Measurements from ENCODE around the gene DIP2B.

The DIP2B gene

DNA sequence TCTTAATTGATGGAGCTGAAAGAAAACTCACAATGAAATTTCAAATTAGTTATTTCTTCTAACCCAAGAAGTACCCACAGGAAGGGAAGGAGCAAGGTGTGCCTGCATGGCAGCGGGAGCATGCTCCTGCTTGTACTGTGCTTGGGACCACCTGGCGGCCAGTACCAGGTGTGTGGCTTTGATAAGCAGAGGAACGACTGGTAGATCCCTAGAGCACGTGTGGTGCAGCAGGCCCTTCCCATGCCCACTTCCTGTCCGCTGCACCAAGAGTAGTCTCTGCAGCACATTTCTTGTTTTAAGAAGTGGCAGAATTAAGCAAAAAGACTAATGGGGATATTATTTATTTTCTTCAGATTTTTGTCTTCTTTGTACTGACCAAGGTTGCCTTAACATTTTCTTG is 136.8 kb downstream of the DIP2B start:
- Histone ChIP-seq H3K27ac (ENCODE audit: low read depth in 2 of 2, low read length in 2 of 2) (no peak overlapping the region), H3K27me3 (ENCODE audit: control insufficient read depth in 2 of 2, insufficient read depth in 2 of 2, low read length in 2 of 2) (no peaks in the 10 kb centered on the region), H3K9me3 (ENCODE audit: control insufficient read depth in 2 of 2, low read length in 2 of 2) (no peaks in the 10 kb centered on the region), H3K9ac (ENCODE audit: low read depth in 1 of 2, low read length in 2 of 2) (no peak overlapping the region), H3K36me3 (ENCODE audit: control insufficient read depth in 2 of 2, insufficient read depth in 2 of 2, low read length in 2 of 2) (peaks cover 7 to 10% of the 10 kb centered on the region in 2 donors), H3K4me1 (ENCODE audit: control insufficient read depth in 2 of 2, insufficient read depth in 2 of 2, low read length in 2 of 2) (no peaks in the 10 kb centered on the region), H3K4me3 (ENCODE audit: low read length in 2 of 2) (no peak overlapping the region)

DNA sequence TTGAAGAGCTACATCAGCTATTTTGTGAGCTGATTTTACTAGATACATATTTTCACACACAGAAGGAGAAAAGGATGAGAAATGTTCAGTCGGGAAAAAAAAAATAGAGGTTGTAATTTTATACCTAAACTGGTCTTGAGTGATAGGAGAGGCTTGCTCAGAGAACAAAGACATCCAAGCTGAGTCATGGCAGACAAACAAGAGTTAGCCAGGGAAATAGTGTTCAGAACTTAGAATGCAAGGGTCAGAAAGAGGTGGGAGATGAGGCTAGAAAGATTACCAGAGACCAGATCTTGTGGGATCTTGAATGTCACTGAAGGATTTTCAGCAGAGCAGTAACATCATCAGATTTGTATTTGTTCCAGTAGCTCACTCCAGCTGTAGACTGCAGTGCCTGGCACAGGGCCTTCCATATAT is 137.3 kb downstream of the DIP2B start:
- H3K27me3 ChIP-seq (ENCODE audit: control insufficient read depth in 2 of 2, insufficient read depth in 2 of 2, low read length in 2 of 2), result no peaks in the 10 kb centered on the region
- H3K27ac ChIP-seq (ENCODE audit: low read depth in 2 of 2, low read length in 2 of 2), result no peak overlapping the region
- H3K4me1 ChIP-seq (ENCODE audit: control insufficient read depth in 2 of 2, insufficient read depth in 2 of 2, low read length in 2 of 2), result no peaks in the 10 kb centered on the region
- H3K4me3 ChIP-seq (ENCODE audit: low read length in 2 of 2), result no peak overlapping the region
- peaks cover 7 to 10% of the 10 kb centered on the region in 2 donors for H3K36me3 ChIP-seq (ENCODE audit: control insufficient read depth in 2 of 2, insufficient read depth in 2 of 2, low read length in 2 of 2)
- H3K9me3 ChIP-seq (ENCODE audit: control insufficient read depth in 2 of 2, low read length in 2 of 2), result no peaks in the 10 kb centered on the region
- no peak overlapping the region for H3K9ac ChIP-seq (ENCODE audit: low read depth in 1 of 2, low read length in 2 of 2)

DNA sequence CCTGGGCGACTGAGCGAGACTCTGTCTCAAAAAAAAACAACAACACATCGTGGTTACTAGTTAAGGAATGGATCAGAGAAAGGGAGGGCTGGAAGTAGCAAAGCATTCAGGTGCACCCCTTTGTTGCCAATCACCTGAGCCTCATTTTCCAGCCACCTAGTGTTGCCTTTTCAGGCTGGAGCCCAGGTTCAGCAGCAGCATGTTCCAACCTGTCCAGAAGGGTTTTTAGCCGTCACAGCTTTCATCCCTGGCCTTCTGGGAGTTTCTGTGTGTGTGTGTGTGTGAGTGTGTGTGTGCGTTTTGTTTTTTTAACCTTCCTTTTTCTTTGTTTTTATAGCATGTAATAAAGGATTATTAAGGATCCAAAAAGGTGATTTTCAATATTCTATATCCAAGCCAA is 138.0 kb downstream of the DIP2B start:
- Histone ChIP-seq H3K4me3 (ENCODE audit: low read length in 2 of 2) (no peak overlapping the region), H3K36me3 (ENCODE audit: control insufficient read depth in 2 of 2, insufficient read depth in 2 of 2, low read length in 2 of 2) (peaks cover 7 to 10% of the 10 kb centered on the region in 2 donors), H3K27me3 (ENCODE audit: control insufficient read depth in 2 of 2, insufficient read depth in 2 of 2, low read length in 2 of 2) (no peaks in the 10 kb centered on the region), H3K9me3 (ENCODE audit: control insufficient read depth in 2 of 2, low read length in 2 of 2) (no peaks in the 10 kb centered on the region), H3K4me1 (ENCODE audit: control insufficient read depth in 2 of 2, insufficient read depth in 2 of 2, low read length in 2 of 2) (no peaks in the 10 kb centered on the region), H3K27ac (ENCODE audit: low read depth in 2 of 2, low read length in 2 of 2) (no peak overlapping the region), H3K9ac (ENCODE audit: low read depth in 1 of 2, low read length in 2 of 2) (no peak overlapping the region)

DNA sequence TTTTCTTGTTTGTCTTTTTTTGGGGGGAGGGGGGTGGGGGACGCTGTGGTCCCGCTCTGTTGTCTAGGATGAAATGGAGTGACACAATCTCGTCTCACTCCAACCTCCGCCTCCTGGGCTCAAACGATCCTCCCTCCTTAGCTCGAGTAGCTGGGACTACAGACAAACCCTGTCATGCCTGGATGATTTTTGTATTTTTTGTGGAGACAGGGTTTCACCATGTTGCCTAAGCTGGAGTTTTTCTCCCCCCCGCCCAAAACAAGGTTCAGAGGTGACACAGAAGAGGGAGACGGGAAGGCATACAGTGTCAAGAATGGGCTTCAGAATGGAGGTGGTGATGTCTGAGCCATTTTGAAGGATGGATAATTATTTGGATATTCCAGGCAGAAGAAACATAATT is 142.2 kb downstream of the DIP2B start:
- Histone ChIP-seq H3K4me1 (ENCODE audit: control insufficient read depth in 2 of 2, insufficient read depth in 2 of 2, low read length in 2 of 2) (no peaks in the 10 kb centered on the region), H3K27ac (ENCODE audit: low read depth in 2 of 2, low read length in 2 of 2) (no peak overlapping the region), H3K9me3 (ENCODE audit: control insufficient read depth in 2 of 2, low read length in 2 of 2) (no peaks in the 10 kb centered on the region)

DNA sequence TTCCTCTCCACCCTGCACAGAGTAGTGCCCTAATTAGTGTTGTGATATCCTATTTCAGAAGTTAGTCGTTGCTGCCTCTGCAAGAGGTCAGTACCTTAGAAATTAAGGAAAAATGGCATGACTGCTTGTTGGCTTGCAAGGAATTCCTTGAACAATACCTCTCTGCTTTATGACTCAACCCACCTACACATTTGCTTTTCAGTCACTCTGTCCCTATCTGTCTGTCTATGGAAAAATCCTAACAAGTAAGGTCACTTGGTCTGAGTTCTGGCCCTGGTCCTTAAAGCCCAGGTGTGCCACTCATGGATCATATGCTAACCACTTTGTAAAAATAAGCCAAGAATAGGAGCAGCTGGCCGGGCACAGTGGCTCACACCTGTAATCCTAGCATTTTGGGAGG is 142.7 kb downstream of the DIP2B start:
- Histone ChIP-seq H3K27me3 (ENCODE audit: control insufficient read depth in 2 of 2, insufficient read depth in 2 of 2, low read length in 2 of 2) (no peaks in the 10 kb centered on the region), H3K36me3 (ENCODE audit: control insufficient read depth in 2 of 2, insufficient read depth in 2 of 2, low read length in 2 of 2) (peaks cover 4 to 7% of the 10 kb centered on the region in 2 donors), H3K4me1 (ENCODE audit: control insufficient read depth in 2 of 2, insufficient read depth in 2 of 2, low read length in 2 of 2) (no peaks in the 10 kb centered on the region), H3K9me3 (ENCODE audit: control insufficient read depth in 2 of 2, low read length in 2 of 2) (no peaks in the 10 kb centered on the region), H3K4me3 (ENCODE audit: low read length in 2 of 2) (no peak overlapping the region), H3K27ac (ENCODE audit: low read depth in 2 of 2, low read length in 2 of 2) (no peak overlapping the region), H3K9ac (ENCODE audit: low read depth in 1 of 2, low read length in 2 of 2) (no peak overlapping the region)

More for the DNA sequence above, 142.2 kb downstream of the DIP2B start:
- Histone ChIP-seq H3K36me3 (ENCODE audit: control insufficient read depth in 2 of 2, insufficient read depth in 2 of 2, low read length in 2 of 2) (peaks cover 4 to 7% of the 10 kb centered on the region in 2 donors), H3K9ac (ENCODE audit: low read depth in 1 of 2, low read length in 2 of 2) (no peak overlapping the region), H3K4me3 (ENCODE audit: low read length in 2 of 2) (no peak overlapping the region), H3K27me3 (ENCODE audit: control insufficient read depth in 2 of 2, insufficient read depth in 2 of 2, low read length in 2 of 2) (no peaks in the 10 kb centered on the region)

DNA sequence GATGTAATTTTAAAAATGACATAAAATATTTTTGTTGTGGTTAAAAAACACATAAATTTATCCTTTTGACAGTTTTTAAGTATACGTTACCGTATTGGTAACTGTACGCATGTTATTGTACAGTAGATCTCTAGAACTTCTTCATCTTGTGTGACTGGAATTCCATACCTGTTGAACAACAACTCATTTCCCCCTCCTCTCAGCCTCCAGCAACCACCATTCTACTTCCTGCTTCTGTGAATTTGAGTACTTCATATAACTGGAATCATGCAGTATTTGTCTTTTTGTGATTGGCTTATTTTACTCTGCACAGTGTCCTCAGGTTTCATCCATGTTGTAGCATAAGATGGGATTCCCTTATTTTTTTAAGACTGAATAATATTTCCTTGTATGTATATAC is 145.5 kb downstream of the DIP2B start:
- no peak overlapping the region for H3K27ac ChIP-seq (ENCODE audit: low read depth in 2 of 2, low read length in 2 of 2)
- no peaks in the 10 kb centered on the region for H3K4me1 ChIP-seq (ENCODE audit: control insufficient read depth in 2 of 2, insufficient read depth in 2 of 2, low read length in 2 of 2)
- H3K27me3 ChIP-seq (ENCODE audit: control insufficient read depth in 2 of 2, insufficient read depth in 2 of 2, low read length in 2 of 2), result no peaks in the 10 kb centered on the region
- H3K36me3 ChIP-seq (ENCODE audit: control insufficient read depth in 2 of 2, insufficient read depth in 2 of 2, low read length in 2 of 2), result no peaks in the 10 kb centered on the region
- no peak overlapping the region for H3K9ac ChIP-seq (ENCODE audit: low read depth in 1 of 2, low read length in 2 of 2)
- no peaks in the 10 kb centered on the region for H3K9me3 ChIP-seq (ENCODE audit: control insufficient read depth in 2 of 2, low read length in 2 of 2)
- H3K4me3 ChIP-seq (ENCODE audit: low read length in 2 of 2), result no peak overlapping the region

DNA sequence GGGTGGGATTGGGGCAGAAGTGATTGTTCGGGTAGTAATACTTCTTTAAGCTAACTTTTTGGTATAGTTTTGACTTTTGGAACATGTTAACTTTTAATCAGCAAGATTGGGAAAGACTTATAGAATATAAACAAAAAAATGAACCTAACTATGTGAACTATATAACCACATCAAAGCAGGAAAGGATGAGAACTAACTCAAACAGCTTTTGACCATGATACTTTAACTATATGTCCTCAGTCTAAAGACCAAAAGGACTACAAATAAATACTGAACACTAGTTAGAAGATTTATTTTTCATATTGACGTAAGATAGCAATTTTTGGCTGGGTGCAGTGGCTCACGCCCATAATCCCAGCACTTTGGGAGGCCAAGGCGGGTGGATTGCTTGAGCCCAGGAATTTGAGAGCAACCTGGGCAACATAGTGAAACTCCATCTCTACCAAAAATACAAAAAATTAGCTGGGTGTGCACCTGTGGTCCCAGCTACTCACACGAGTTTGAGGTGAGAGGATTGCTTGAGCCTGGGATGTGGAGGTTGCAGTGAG is 150.7 kb downstream of the DIP2B start:
- peaks cover 0 to 2% of the 10 kb centered on the region in 2 donors for H3K36me3 ChIP-seq (ENCODE audit: control insufficient read depth in 2 of 2, insufficient read depth in 2 of 2, low read length in 2 of 2)
- H3K9me3 ChIP-seq (ENCODE audit: control insufficient read depth in 2 of 2, low read length in 2 of 2), result no peaks in the 10 kb centered on the region
- no peak overlapping the region for H3K27ac ChIP-seq (ENCODE audit: low read depth in 2 of 2, low read length in 2 of 2)
- peaks cover 0 to 4% of the 10 kb centered on the region in 2 donors for H3K4me1 ChIP-seq (ENCODE audit: control insufficient read depth in 2 of 2, insufficient read depth in 2 of 2, low read length in 2 of 2)
- H3K27me3 ChIP-seq (ENCODE audit: control insufficient read depth in 2 of 2, insufficient read depth in 2 of 2, low read length in 2 of 2), result no peaks in the 10 kb centered on the region
- H3K9ac ChIP-seq (ENCODE audit: low read depth in 1 of 2, low read length in 2 of 2), result no peak overlapping the region
- H3K4me3 ChIP-seq (ENCODE audit: low read length in 2 of 2), result no peak overlapping the region

DNA sequence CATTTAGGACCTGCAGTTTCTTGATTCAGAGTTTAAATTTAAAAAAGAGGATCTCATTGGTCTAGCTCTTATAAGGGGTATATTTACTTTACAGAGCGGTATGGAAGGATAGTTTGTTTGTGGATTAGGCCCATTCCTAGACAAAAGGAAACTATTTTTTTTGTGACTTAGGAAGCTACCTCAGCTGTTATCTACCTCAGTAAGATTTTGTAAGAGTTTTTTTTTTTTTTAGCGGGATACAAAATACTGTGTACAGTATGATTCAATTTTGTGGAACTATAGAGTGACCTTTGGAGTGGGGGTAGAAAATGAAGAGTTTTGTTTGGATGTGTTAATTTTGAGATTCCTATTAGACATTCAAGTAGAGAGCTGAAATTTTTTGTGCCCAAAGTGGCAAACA is 154.5 kb downstream of the DIP2B start:
- H3K27me3 ChIP-seq (ENCODE audit: control insufficient read depth in 2 of 2, insufficient read depth in 2 of 2, low read length in 2 of 2), result no peaks in the 10 kb centered on the region
- H3K36me3 ChIP-seq (ENCODE audit: control insufficient read depth in 2 of 2, insufficient read depth in 2 of 2, low read length in 2 of 2), result peaks cover 4 to 5% of the 10 kb centered on the region in 2 donors
- no peak overlapping the region for H3K9ac ChIP-seq (ENCODE audit: low read depth in 1 of 2, low read length in 2 of 2)
- H3K9me3 ChIP-seq (ENCODE audit: control insufficient read depth in 2 of 2, low read length in 2 of 2), result no peaks in the 10 kb centered on the region
- H3K4me1 ChIP-seq (ENCODE audit: control insufficient read depth in 2 of 2, insufficient read depth in 2 of 2, low read length in 2 of 2), result peaks cover 0 to 4% of the 10 kb centered on the region in 2 donors
- no peak overlapping the region for H3K4me3 ChIP-seq (ENCODE audit: low read length in 2 of 2)
- H3K27ac ChIP-seq (ENCODE audit: low read depth in 2 of 2, low read length in 2 of 2), result peak overlapping the region; percentile 13 to 36

DNA sequence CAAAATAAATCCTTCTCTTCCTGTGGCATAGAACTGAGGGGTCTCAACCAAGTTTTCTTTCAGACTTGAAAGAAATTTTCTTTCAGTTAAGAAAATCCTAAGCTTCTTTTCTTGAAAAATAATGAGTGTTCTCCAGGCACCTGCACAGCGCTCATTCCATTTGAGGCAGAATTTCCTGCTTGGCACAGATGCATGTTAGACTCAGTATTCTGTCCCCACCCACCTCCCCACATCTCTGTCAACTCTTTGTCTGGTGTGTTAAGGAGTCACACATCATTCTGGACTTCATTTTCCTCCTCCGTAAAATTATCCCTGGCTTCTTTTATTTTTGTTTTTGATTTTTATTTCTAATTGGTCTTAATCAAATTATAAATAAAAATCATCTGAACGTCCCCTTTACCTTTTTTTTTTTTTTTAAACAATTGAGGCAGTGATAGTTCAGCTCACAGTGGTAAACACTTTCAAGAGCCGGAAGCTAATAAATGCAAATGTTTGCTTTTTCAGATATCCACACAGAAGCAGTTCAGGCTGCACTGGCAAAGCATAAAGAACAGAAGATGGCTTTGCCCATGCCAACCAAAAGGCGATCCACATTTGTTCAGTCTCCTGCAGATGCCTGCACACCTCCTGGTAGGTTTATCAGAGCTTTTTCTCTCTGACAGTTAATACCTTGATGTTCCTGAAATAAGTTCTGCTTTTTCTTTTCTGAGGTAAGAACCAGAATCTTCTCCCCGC is 155.1 kb downstream of the DIP2B start:
- Histone ChIP-seq H3K36me3 (ENCODE audit: control insufficient read depth in 2 of 2, insufficient read depth in 2 of 2, low read length in 2 of 2) (peaks cover 4 to 5% of the 10 kb centered on the region in 2 donors), H3K9me3 (ENCODE audit: control insufficient read depth in 2 of 2, low read length in 2 of 2) (no peaks in the 10 kb centered on the region), H3K27me3 (ENCODE audit: control insufficient read depth in 2 of 2, insufficient read depth in 2 of 2, low read length in 2 of 2) (no peaks in the 10 kb centered on the region), H3K9ac (ENCODE audit: low read depth in 1 of 2, low read length in 2 of 2) (peak overlapping the region in 1 of 2 donors; percentile 23), H3K4me3 (ENCODE audit: low read length in 2 of 2) (no peak overlapping the region), H3K27ac (ENCODE audit: low read depth in 2 of 2, low read length in 2 of 2) (peak overlapping the region; percentile 13 to 36), H3K4me1 (ENCODE audit: control insufficient read depth in 2 of 2, insufficient read depth in 2 of 2, low read length in 2 of 2) (peaks cover 0 to 4% of the 10 kb centered on the region in 2 donors)

DNA sequence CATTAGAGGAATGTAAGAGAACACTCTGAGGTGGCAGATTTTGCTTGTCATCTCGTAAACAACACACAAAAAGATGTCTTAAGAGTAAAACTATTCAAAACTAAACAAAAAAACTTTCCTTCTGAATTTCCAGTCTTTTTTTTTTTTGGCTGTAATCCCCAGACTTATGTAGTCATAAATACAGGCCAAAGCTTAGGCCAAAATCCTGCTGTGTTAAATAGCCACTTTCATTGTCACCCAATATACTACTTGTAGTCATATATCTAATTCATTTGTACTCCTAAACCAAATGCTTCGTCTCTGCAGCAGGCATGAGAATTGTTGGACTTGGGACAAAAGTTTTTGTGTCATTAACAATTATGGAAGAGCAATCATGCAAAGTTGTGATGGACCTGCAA is 155.6 kb downstream of the DIP2B start:
- no peak overlapping the region for H3K9ac ChIP-seq (ENCODE audit: low read depth in 1 of 2, low read length in 2 of 2)
- no peak overlapping the region for H3K4me3 ChIP-seq (ENCODE audit: low read length in 2 of 2)
- no peaks in the 10 kb centered on the region for H3K9me3 ChIP-seq (ENCODE audit: control insufficient read depth in 2 of 2, low read length in 2 of 2)
- peaks cover 0 to 4% of the 10 kb centered on the region in 2 donors for H3K4me1 ChIP-seq (ENCODE audit: control insufficient read depth in 2 of 2, insufficient read depth in 2 of 2, low read length in 2 of 2)
- no peak overlapping the region for H3K27ac ChIP-seq (ENCODE audit: low read depth in 2 of 2, low read length in 2 of 2)
- no peaks in the 10 kb centered on the region for H3K27me3 ChIP-seq (ENCODE audit: control insufficient read depth in 2 of 2, insufficient read depth in 2 of 2, low read length in 2 of 2)
- H3K36me3 ChIP-seq (ENCODE audit: control insufficient read depth in 2 of 2, insufficient read depth in 2 of 2, low read length in 2 of 2), result peaks cover 4 to 5% of the 10 kb centered on the region in 2 donors

Data from mucosa of rectum (tissue), 2 donors.